ENCODE data around the gene ATP8B3. TPM values are rescaled to one million over a fixed set of nuclear protein-coding genes. Genes with fewer than 3 reads are reported as not detected.

ATP8B3 gene
- total and polyA plus RNA-seq, 7 donors: 0.06 to 0.30 (median 0.17) TPM; not detected in 1

DNA sequence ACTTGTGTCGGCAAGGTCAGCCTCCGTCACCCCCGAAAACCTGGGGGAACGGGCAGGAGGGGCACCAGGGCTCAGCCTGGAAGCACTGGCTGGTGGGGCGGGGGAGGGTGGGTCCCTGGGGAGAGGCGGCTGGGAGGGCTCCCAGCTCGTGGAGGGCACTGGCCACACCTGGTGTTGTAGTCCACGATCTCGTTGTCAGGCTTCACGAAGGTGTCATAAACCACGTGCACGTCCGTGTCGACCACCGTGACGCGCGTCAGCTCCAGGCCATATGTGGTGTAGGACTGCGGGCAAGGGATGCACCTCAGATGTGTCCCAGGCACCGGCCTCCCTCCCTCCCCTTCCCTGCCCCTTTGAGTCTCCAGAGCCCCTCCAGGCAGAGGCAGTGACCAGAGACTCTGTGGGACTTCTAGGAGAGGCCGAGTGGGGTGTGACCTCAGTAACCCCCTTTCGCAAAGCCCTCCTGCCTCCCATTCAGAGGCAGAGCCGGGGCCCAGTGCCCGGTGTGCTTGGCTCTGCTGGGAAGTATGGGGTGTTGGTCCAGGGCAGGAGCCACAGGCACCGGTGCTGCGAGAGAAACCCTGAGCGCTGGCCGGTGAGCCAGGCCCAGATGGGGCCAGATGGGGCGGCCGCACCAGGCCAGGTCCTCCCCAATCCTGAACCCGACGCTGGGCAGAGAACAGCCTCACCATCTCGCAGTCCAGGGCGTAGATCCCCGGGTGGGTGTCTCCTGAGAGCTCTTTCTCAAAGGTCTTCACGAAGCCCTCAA is 4.6 kb upstream of the ATP8B3 start:
- no peak overlapping the region for H3K27ac ChIP-seq
- no peak overlapping the region for H3K4me3 ChIP-seq
- peaks cover 11 to 71% of the 10 kb centered on the region in 2 donors for H3K36me3 ChIP-seq (ENCODE audit: insufficient read depth in 1 of 2, low read depth in 1 of 2)
- peaks cover 3% of the 10 kb centered on the region for H3K4me1 ChIP-seq
- no peaks in the 10 kb centered on the region for H3K9me3 ChIP-seq
- intact Hi-C loops (cut with DNase I): no loop called here
- ATAC-seq: no peak
- TF ChIP-seq, protein P1, sequence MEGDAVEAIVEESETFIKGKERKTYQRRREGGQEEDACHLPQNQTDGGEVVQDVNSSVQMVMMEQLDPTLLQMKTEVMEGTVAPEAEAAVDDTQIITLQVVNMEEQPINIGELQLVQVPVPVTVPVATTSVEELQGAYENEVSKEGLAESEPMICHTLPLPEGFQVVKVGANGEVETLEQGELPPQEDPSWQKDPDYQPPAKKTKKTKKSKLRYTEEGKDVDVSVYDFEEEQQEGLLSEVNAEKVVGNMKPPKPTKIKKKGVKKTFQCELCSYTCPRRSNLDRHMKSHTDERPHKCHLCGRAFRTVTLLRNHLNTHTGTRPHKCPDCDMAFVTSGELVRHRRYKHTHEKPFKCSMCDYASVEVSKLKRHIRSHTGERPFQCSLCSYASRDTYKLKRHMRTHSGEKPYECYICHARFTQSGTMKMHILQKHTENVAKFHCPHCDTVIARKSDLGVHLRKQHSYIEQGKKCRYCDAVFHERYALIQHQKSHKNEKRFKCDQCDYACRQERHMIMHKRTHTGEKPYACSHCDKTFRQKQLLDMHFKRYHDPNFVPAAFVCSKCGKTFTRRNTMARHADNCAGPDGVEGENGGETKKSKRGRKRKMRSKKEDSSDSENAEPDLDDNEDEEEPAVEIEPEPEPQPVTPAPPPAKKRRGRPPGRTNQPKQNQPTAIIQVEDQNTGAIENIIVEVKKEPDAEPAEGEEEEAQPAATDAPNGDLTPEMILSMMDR (IDR thresholded peaks at IDR 0.05): no peak
- 87 to 91% (median 91%) methylated on average over 33 to 36 of the region's 36 CpGs for WGBS, 3 donors
- H3K27me3 ChIP-seq (ENCODE audit: insufficient read depth in 3 of 3, low read length in 2 of 3): no peaks in the 10 kb centered on the region
- DNase-seq: no peak

DNA sequence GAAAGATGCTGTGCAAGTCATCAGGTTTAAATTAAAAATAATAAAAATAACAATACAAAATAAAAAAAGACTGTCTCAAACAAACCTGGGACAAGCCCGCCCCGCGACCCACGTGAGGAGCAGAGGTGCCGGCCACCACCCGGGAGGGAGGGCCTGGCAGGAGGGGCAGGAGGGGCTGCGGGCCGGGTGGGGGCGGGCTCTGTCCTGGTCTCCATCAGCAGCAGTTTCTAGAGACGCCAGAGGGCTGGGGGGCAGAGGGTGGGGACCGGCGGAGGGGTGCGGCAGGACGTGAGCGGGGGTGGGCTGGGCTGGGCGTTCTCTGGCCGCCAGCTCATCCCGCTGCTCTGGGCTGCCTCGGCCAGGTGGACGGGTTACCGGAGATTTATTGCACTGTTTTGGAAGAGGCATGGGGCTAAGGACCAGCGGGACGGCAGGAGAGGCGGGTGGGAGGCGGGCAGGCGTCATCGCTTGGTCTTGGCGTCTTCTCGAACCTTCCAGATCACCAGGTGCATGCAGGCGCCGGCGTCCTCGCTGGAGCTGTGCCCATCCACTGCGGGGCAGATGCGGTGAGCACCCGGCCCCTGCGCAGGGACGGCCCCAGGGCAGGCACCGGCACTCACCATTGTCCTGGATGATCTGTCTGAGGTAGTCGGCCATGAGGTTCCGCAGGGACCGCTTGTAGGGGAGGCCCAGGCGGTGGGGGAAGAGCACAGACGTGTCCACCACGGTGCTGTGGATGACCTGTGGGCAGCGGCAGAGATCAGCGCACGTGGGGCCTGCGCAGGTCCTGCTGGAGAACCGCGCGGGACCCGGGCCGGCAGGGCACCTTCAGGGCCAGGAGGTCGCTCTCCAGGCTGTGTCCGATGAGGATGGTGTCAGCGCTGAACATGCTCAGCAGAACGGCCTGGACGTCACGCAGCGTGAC is 3.8 kb upstream of the ATP8B3 start:
- Histone ChIP-seq H3K9me3 (no peaks in the 10 kb centered on the region), H3K4me1 (peaks cover 5% of the 10 kb centered on the region), H3K27me3 (ENCODE audit: insufficient read depth in 3 of 3, low read length in 2 of 3) (no peaks in the 10 kb centered on the region), H3K4me3 (no peak overlapping the region), H3K36me3 (ENCODE audit: insufficient read depth in 1 of 2, low read depth in 1 of 2) (peaks cover 11 to 63% of the 10 kb centered on the region in 2 donors), H3K27ac (no peak overlapping the region)
- ATAC-seq (no peak), DNase-seq (no peak)
- WGBS, 3 donors: 89 to 91% (median 90%) methylated on average over 51 to 61 of the region's 61 CpGs
- TF ChIP-seq, protein P1 (IDR thresholded peaks at IDR 0.05): no peak
- intact Hi-C loops (cut with DNase I): no loop called here

DNA sequence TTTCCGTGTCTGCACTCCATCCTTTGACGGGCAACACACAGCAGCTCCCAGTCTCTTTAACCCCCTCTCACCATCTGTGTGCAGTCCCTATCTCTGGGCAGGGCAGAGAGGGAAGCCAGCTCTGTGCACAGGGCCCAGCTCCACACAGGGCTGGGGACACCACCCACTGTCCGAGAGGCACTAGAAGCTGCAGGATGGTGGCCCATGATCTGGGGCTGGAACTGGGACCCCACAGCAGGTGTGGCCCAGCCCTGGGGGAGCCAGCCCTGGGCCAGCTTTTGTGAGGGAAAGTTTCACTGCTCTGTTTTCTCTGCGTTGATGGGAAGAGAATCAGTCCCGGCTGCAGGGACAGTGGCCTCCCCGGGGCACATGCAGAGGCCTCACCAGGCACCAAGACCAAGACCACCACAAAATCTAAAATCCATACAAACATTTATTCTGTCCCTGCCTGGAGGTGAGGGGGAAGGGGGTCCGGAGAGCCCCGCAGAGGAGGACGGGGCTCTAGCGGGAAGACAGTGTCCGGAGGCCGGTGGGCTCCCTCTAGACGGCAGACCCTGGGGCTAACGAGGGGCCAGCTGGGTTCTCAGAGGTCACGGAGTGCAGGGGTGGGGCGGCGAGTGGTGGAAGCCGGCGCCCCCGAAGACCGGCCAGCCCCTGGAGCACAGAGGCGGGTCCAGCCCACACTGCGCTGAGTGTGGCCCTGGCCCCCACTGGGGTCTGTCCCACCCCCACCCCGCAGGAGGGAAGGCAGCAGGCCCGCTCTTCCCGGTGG is 2.9 kb upstream of the ATP8B3 start:
- WGBS, 3 donors: 78 to 86% (median 83%) methylated on average over 24 to 26 of the region's 26 CpGs
- intact Hi-C loops (cut with DNase I): no loop called here
- H3K9me3 ChIP-seq: no peaks in the 10 kb centered on the region
- ATAC-seq (no peak), DNase-seq (no peak)
- H3K36me3 ChIP-seq (ENCODE audit: insufficient read depth in 1 of 2, low read depth in 1 of 2): peaks cover 11 to 54% of the 10 kb centered on the region in 2 donors
- TF ChIP-seq, protein P1 (IDR thresholded peaks at IDR 0.05): no peak
- no peak overlapping the region for H3K27ac ChIP-seq
- no peak overlapping the region for H3K4me3 ChIP-seq
- H3K27me3 ChIP-seq (ENCODE audit: insufficient read depth in 3 of 3, low read length in 2 of 3): no peaks in the 10 kb centered on the region
- peaks cover 5% of the 10 kb centered on the region for H3K4me1 ChIP-seq

DNA sequence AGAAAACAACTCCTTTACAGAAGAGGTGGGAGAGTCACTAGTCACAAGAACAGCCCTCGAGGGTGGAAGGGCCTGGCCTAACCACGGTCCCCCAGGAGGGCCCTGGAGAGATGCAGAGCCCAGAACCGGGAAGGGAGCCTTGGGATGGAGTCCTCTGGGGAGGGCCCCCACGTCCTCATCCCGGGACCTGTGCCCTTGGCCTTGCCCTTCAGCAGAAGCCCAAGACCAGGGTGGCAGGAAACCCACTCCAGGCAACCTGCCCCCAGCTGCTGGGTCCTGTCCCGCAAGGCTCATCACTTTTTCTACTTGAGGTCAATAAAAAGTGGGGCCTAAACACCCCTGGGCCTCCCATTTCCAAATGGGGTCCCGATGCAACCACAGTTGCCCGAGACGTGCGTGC is 2.3 kb upstream of the ATP8B3 start:
- no peak for ATAC-seq
- intact Hi-C loops (cut with DNase I): no loop called here
- Histone ChIP-seq H3K9me3 (no peaks in the 10 kb centered on the region), H3K27ac (no peak overlapping the region), H3K4me1 (peaks cover 5% of the 10 kb centered on the region), H3K4me3 (no peak overlapping the region), H3K27me3 (ENCODE audit: insufficient read depth in 3 of 3, low read length in 2 of 3) (no peaks in the 10 kb centered on the region), H3K36me3 (ENCODE audit: insufficient read depth in 1 of 2, low read depth in 1 of 2) (peaks cover 11 to 48% of the 10 kb centered on the region in 2 donors)
- no peak for DNase-seq
- TF ChIP-seq, protein P1 (IDR thresholded peaks at IDR 0.05): no peak
- 61 to 73% (median 64%) methylated on average over 10 of the region's 10 CpGs for WGBS, 3 donors
